SU-DHL-6 (cell line): Measurements from ENCODE around the gene CCNJL.

Source experiments
- H2AFZ ChIP-seq: fragments of 200-600 bp; sonication (generic); 2 replicates; pipeline ENCODE4 v1.6.1; 2014; ENCODE audit warnings: low read depth, mild to moderate bottlenecking, moderate library complexity, mixed read lengths, antibody characterized with exemption, low read length; ENCODE audit not compliant: severe bottlenecking
- H3F3A ChIP-seq: fragments of 200-600 bp; shearing (Covaris generic); 2 replicates; pipeline ENCODE4 v1.6.0; 2016; ENCODE audit warnings: antibody characterized with exemption, mild to moderate bottlenecking; ENCODE audit not compliant: insufficient read depth
- H3K27ac ChIP-seq: fragments of 200-600 bp; sonication (generic); 2 replicates; pipeline ENCODE4 v1.5.1; 2016; ENCODE audit warnings: low read depth, mild to moderate bottlenecking, low read length, moderate library complexity, mixed read lengths
- H3K27me3 ChIP-seq: fragments of 200-600 bp; sonication (generic), shearing (Covaris generic); 2 replicates; pipeline ENCODE4 v1.6.0; 2014; ENCODE audit warnings: mild to moderate bottlenecking, low read length
- H3K36me3 ChIP-seq: fragments of 200-600 bp; sonication (generic); 2 replicates; pipeline ENCODE4 v1.6.1; 2014; ENCODE audit warnings: mild to moderate bottlenecking, low read length, mixed read lengths
- H3K4me2 ChIP-seq: fragments of 300-600, 200-600 bp; shearing (Covaris generic), sonication (generic); 2 replicates; pipeline ENCODE4 v1.6.0; 2014; ENCODE audit warnings: low read length, low read depth, mild to moderate bottlenecking; ENCODE audit not compliant: poor library complexity, severe bottlenecking
- H3K4me3 ChIP-seq: fragments of 200-600 bp; sonication (generic); 2 replicates; pipeline ENCODE4 v1.5.1; 2014; ENCODE audit warnings: antibody characterized with exemption, low read length, mild to moderate bottlenecking, mixed read lengths; ENCODE audit not compliant: insufficient read depth, poor library complexity, severe bottlenecking
- H3K79me2 ChIP-seq: fragments of 200-600 bp; sonication (generic); 2 replicates; pipeline ENCODE4 v1.6.1; 2014; ENCODE audit warnings: mild to moderate bottlenecking, low read length, moderate library complexity; ENCODE audit not compliant: insufficient read depth
- H3K9ac ChIP-seq: fragments of 200-600 bp; sonication (generic); 2 replicates; pipeline ENCODE4 v1.7.0; 2014; ENCODE audit warnings: mild to moderate bottlenecking, low read length
- H3K9me2 ChIP-seq: fragments of 200-600 bp; sonication (generic); replicated peaks from 2 replicates; pipeline ENCODE4 v1.6.1; 2014; ENCODE audit warnings: low read length; ENCODE audit not compliant: insufficient read depth
- H3K9me3 ChIP-seq: fragments of 200-600 bp; sonication (generic); 2 replicates; pipeline ENCODE4 v1.6.1; 2014; ENCODE audit warnings: low read length, mixed read lengths; ENCODE audit not compliant: insufficient read depth
- H4K20me1 ChIP-seq: fragments of 200-600 bp; sonication (generic); 2 replicates; pipeline ENCODE4 v1.6.1; 2014; ENCODE audit warnings: low read depth, mild to moderate bottlenecking, antibody characterized with exemption, low read length, moderate library complexity, mixed read lengths
- EZH2phosphoT487 ChIP-seq: fragments of 200-600 bp; sonication (generic), shearing (Covaris generic); conservative IDR thresholded peaks from 2 replicates; pipeline ENCODE4 v1.6.1; 2018; ENCODE audit warnings: mild to moderate bottlenecking, antibody characterized with exemption, low read length, moderate library complexity, mixed read lengths
- TF ChIP-seq, protein P1 (sequence below): fragments of 200-600 bp; sonication (generic); IDR thresholded peaks from one replicate; pipeline ENCODE4 v1.5.1; 2017; ENCODE audit warnings: antibody characterized with exemption, mild to moderate bottlenecking, low read length, moderate library complexity; ENCODE audit not compliant: insufficient read depth, poor library complexity, severe bottlenecking

The CCNJL gene

DNA sequence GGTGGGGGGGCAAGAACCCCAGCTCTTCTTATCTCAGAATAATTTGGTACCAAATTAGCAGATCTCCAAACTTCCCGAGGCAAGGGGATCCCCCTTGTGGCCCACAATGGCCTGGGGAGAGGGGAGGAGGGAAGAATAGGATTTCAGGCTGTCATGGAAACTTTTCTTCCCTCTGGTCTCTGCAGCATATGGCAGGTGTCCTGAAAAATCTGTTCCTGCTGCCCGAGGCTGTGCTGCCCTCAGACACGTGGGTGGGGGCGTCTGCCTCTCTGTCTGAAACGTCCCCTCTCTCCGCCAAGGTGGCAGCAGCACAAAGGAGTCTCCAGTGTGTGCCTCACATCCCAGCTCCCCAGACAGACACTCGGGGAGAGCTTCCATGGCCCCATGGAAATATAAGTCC is 34.0 kb downstream of the CCNJL start:
- H3K9me2 ChIP-seq, result no peaks in the 10 kb centered on the region
- TF ChIP-seq, protein P1, sequence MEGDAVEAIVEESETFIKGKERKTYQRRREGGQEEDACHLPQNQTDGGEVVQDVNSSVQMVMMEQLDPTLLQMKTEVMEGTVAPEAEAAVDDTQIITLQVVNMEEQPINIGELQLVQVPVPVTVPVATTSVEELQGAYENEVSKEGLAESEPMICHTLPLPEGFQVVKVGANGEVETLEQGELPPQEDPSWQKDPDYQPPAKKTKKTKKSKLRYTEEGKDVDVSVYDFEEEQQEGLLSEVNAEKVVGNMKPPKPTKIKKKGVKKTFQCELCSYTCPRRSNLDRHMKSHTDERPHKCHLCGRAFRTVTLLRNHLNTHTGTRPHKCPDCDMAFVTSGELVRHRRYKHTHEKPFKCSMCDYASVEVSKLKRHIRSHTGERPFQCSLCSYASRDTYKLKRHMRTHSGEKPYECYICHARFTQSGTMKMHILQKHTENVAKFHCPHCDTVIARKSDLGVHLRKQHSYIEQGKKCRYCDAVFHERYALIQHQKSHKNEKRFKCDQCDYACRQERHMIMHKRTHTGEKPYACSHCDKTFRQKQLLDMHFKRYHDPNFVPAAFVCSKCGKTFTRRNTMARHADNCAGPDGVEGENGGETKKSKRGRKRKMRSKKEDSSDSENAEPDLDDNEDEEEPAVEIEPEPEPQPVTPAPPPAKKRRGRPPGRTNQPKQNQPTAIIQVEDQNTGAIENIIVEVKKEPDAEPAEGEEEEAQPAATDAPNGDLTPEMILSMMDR, result no peak
- H3K27me3 ChIP-seq, result no peaks in the 10 kb centered on the region
- no peak overlapping the region for H3K4me2 ChIP-seq
- H3K79me2 ChIP-seq, result no peaks in the 10 kb centered on the region
- no peak overlapping the region for H3K27ac ChIP-seq
- H3K4me3 ChIP-seq, result no peak overlapping the region
- no peaks in the 10 kb centered on the region for H3K9me3 ChIP-seq
- no peak overlapping the region for H2AFZ ChIP-seq
- no peaks in the 10 kb centered on the region for H3F3A ChIP-seq
- H3K36me3 ChIP-seq, result no peaks in the 10 kb centered on the region
- H4K20me1 ChIP-seq, result no peaks in the 10 kb centered on the region
- no peak overlapping the region for H3K9ac ChIP-seq

DNA sequence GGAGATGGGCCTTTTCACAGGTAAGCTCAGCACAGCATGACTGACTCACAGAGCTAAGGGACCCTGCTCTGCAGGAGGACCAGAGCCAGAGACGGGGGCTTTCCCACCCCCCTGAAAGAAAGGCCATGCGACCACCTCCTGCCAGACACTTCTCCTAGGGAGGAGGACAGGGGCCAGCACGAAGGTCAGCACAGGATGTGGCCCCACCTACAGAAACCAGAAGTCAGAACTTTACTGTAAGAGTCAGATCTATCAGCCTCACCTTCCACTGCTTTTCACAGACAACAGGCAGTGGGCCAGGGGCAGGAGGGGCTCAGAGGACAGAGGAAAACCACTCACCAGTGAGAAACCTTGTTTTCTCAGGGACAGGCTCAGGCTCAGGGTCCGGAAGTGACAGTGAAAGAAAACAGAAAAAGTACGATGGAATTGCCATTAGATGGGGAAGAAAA is 37.9 kb downstream of the CCNJL start:
- H4K20me1 ChIP-seq, result no peaks in the 10 kb centered on the region
- H3K36me3 ChIP-seq, result no peaks in the 10 kb centered on the region
- H3F3A ChIP-seq, result no peaks in the 10 kb centered on the region
- H3K9me3 ChIP-seq, result no peaks in the 10 kb centered on the region
- no peaks in the 10 kb centered on the region for H3K79me2 ChIP-seq
- no peak overlapping the region for H2AFZ ChIP-seq
- no peak overlapping the region for H3K4me3 ChIP-seq
- no peaks in the 10 kb centered on the region for H3K27me3 ChIP-seq
- H3K27ac ChIP-seq, result no peak overlapping the region
- H3K9ac ChIP-seq, result no peak overlapping the region
- no peak overlapping the region for H3K4me2 ChIP-seq
- TF ChIP-seq, protein P1, result no peak
- no peak for TF ChIP-seq EZH2phosphoT487
- H3K9me2 ChIP-seq, result no peaks in the 10 kb centered on the region

DNA sequence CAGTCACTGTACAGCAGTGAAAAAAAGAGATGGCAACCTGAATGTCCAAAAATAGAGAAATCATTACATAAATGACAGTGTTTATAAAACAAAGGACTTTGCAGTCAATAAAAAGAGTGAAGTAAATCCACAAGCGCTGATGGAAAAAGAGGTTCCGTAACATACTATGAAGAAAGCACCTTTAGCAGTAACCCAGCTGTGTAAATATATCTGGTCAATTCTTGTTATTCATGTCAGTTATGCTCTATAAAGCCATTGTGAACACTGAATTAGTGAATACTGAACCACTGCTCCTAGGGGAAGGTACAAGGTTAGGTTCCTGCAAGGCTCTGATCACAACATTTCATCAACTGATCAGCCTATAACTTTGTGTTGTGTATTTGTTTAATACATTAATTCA is 39.5 kb downstream of the CCNJL start:
- Histone ChIP-seq H2AFZ (no peak overlapping the region), H3K36me3 (no peaks in the 10 kb centered on the region), H3K9me3 (no peaks in the 10 kb centered on the region), H3K4me2 (no peak overlapping the region), H3K9ac (no peak overlapping the region), H3K27ac (no peak overlapping the region), H3K79me2 (no peaks in the 10 kb centered on the region), H3F3A (no peaks in the 10 kb centered on the region), H3K9me2 (no peaks in the 10 kb centered on the region), H3K27me3 (no peaks in the 10 kb centered on the region), H3K4me3 (no peak overlapping the region), H4K20me1 (no peaks in the 10 kb centered on the region)
- TF ChIP-seq, protein P1, result no peak
- TF ChIP-seq EZH2phosphoT487, result no peak

DNA sequence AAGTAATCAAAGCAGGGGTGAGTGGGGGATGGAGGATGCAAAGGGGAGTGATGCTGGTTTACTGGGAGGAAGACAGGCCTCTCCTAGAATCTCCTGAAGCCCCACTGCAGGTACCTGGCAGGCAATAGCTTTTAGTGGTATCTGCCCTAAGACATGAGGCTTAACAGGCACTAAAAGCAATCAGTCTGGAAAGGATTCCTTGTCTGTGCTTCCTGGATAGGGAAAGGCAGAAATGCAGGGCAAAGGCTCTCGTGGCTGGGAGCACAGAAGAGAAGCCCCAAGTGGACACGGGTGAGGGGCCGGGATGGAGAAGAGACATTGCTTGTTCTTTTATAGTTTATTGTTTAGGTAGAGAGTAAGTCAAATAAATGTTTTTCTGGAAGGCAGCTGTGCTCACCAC is 40.1 kb downstream of the CCNJL start:
- Histone ChIP-seq H3K9me2 (no peaks in the 10 kb centered on the region), H3K9ac (no peak overlapping the region), H3K36me3 (no peaks in the 10 kb centered on the region), H4K20me1 (no peaks in the 10 kb centered on the region), H2AFZ (no peak overlapping the region), H3F3A (no peaks in the 10 kb centered on the region), H3K27ac (no peak overlapping the region), H3K27me3 (no peaks in the 10 kb centered on the region), H3K4me3 (no peak overlapping the region), H3K9me3 (no peaks in the 10 kb centered on the region), H3K79me2 (no peaks in the 10 kb centered on the region), H3K4me2 (no peak overlapping the region)
- TF ChIP-seq, protein P1, result no peak
- TF ChIP-seq EZH2phosphoT487, result no peak
